IPS DF 4.7 (cell line): ENCODE results near the gene SYNGR4.
"Not testable (repeated sequence)": the region's sequence is repeated elsewhere in the genome, so short reads cannot be mapped to it uniquely, and the experiment has no call there.

Experiments used
- DNase-seq: peaks from one replicate; pipeline ENCODE4 v3.0.0-alpha.2; 2013; ENCODE audit warnings: low spot score; ENCODE audit errors: extremely low read depth

SYNGR4 gene

GRCh38 chr19:48371367-48371766, 7.2 kb downstream of the SYNGR4 start:
- no peak for DNase-seq

GRCh38 chr19:48371771-48372170, 7.6 kb downstream of the SYNGR4 start:
- DNase-seq, result not testable (repeated sequence)

- DNase-seq, result no peak
Observed at GRCh38 chr19:48372904-48373303, 8.7 kb downstream of the SYNGR4 start.

GRCh38 chr19:48373567-48373966, 9.4 kb downstream of the SYNGR4 start:
- no peak for DNase-seq

DNA sequence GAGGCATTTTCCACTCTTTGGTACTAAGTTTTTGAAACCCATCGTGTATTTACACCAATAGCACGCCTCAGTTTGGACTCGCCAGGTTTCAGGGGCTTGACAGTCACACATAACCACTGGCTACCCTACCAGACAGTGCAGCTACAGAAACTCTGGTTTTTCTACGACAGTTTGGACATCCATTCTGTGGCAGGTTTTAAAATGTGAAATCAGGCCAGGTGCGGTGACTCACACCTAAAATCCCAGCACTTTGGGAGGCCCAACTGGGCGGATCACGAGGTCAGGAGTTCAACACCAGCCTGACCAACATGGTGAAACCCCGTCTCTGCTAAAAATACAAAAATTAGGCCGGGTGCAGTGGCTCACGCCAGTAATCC, 14.0 kb downstream of the SYNGR4 start:
- DNase-seq, result no peak

GRCh38 chr19:48379058-48379457, 14.9 kb downstream of the SYNGR4 start:
- no peak for DNase-seq

DNA sequence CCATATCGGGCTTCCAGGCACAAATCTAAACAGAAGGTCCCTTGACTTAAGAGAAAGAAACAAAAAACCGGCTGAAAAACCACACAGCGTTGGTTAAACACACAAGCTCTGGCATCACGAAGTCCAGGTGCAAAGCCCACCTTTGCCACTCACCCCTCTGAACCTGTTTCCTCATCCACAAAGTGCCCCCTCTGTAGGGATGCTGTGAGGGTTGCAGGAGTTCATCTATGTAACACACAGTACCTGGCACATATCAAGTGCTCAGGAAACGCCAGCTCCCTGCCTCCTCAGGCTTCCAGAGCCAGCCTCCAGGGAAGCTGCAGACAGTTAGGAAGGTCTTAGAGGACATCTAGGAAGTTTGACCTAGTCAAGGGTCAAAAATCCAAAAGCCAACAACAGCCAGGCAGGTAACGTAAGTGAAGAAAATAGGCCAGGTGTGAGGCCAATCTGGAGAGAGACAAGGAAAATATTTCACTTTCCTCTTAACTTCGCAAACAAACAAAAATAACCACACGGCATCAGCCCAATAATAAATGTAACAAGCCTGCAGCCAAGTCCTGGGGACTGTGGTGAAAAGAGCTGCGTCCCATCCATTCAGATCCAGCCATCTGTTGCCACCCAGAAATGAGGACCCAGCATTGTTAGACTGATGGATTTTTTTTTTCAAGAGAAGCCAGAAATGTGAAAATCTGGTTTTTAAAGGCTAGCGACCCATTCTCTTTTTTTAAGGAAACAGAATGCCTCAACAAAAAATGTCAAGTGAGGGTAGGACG, 17.2 kb downstream of the SYNGR4 start:
- no peak for DNase-seq

DNA sequence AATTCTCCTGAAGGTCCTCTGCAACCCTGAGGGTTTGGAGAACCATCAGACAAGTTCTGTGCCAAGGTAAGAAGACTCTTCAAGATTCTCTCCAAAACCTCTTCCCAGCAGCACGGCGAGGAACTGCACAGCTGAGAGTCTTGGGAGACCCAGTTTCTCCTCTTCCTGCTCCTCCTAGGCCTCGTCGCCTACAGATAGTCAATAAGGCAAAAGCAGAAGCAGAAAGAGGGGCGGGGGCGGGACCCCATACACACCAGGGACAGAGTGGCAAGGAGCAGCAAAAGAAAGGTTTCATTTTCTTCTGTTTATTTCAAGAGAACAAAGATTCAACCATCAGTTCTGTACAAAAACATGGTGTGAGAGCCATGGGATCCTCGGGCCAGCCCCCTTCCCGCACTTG, 18.1 kb downstream of the SYNGR4 start:
- no peak for DNase-seq

- no peak for DNase-seq
Observed at GRCh38 chr19:48385461-48386087, 21.4 kb downstream of the SYNGR4 start.

DNA sequence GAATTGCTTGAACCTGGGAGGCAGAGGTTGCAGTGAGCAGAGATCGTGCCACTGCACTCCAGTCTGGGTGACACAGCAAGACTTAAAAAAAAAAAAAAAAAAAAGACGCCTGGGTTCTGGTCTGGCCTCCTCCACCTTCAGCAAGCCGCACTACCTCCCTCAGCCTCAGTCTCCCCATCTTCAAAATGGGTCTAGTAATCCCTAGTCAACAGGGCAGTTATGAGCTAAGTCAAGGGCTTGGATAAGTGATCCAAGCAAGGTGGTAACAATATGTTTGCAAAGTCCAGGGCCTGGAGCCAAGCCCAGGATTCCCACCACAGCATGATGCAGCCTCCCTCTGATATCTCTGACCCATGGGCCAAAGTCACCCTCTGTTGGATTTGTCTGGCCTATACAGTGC, 22.8 kb downstream of the SYNGR4 start:
- DNase-seq, result no peak

DNA sequence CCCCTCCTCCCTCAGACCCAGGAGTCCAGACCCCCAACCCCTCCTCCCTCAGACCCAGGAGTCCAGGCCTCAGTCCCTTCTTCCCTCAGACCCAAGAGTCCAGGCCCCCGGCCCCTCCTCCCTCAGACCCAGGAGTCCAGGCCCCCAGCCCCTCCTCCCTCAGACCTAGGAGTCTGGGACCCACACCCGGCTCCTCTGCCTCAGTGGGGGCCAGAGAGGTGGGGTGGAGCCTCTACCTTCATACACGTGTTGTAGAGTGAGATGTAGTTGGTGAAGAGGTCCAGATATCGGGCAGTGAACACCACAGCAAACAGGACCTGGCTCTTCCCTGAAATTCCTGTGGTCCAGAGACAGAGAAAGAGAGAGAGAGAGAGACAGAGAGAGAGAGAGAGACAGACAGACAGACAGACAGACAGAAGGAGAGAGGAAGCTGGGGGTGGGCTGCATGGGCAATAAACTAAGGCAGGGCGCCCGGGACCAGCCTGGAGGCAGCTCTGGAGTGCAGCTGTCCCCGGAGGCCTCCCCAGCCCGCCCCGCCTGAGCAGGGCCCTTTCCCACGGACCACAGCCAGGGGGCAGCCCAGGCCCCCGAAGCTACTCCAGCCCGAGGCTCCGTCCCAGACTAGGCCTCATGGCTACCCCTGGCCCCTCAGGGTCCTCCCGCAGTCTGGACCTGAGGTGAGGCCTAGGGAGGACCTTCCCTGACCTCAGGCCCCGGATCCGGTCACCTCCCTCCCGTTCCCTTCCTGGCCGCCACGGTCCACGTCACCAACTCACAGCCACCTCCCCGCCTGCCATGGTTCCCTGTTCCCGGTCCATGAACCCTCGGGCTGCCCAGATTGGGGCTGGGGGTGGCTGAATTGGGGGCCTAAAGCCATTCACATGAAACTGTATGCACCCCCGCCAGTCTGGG, 26.3 kb downstream of the SYNGR4 start:
- no peak for DNase-seq

GRCh38 chr19:48391100-48392005, 27.2 kb downstream of the SYNGR4 start, which contains the start of gene KDELR1:
Gene KDELR1, minus strand, starts transcription at chr19:48391551. Its CDS starts 193 bp downstream, at chr19:48391358.
- DNase-seq, result no peak

DNA sequence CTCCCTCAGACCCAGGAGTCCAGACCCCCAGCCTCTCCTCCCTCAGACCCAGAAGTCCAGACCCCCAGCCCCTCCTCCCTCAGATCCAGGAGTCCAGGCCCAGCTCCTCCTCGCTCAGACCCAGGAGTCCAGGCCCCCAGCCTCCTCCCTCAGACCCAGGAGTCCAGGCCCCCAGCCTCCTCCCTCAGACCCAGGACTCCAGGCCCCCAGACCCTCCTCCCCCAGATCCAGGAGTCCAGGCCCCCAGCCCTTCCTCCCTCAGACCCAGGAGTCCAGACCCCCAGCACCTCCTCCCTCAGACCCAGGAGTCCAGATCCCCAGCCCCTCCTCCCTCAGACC, 27.8 kb downstream of the SYNGR4 start:
- DNase-seq, result not testable (repeated sequence)

- DNase-seq, result no peak
Observed at GRCh38 chr19:48392860-48393558, 28.8 kb downstream of the SYNGR4 start.

GRCh38 chr19:48393559-48394330, 29.6 kb downstream of the SYNGR4 start, which contains the start of gene GRIN2D:
Gene GRIN2D, plus strand, starts transcription at chr19:48393668. Its CDS starts 4,725 bp downstream, at chr19:48398393.
- no peak for DNase-seq

DNA sequence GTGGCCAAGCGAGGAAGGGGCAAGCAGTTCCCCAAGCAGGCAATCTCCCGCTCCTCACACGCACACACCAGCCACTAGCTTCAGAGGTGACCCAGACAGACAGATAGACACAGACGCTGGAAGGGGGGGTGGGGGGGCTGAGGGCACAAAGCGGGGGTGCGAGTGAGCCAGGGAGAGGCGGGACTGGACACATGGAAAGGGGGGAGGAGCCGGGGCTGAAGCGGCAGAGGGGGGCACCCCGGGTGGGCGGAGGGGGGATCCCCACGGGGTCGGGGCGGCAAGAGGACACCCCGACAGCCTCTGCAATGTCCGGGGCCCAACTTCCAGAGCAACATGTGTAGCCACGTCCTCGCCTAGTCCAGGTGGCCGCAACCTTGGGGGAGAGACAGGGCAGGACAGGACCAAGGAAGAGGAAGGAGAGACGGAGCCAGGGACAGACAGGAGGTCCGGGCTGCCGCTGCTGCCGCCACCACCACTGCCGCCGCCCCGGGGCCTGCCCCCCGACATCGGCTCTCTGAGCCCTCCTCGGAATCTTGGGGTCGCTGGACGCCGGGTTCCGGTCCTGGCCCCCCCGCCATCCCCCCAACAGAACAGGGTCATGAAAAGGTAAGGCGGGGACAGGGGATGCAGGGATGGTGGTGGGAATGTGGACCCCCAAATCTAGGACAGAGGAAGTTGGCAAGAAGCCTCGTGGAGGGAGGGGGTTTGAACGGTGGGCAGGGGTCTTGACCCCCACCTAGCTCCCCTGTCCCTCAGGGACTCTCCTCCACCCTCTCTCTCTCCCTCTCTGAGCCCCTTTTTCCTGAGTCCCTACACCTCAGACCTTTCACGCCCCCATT, 30.4 kb downstream of the SYNGR4 start:
- no peak for DNase-seq

- no peak for DNase-seq
Observed at GRCh38 chr19:48395170-48395455, 30.9 kb downstream of the SYNGR4 start.

- DNase-seq, result no peak
Observed at GRCh38 chr19:48395499-48395898, 31.3 kb downstream of the SYNGR4 start.
